GM12892 (cell line): Measurements from ENCODE around the gene APC2.
"Not testable (repeated sequence)": the region's sequence is repeated elsewhere in the genome, so short reads cannot be mapped to it uniquely, and the experiment has no call there.

Experiments
- DNase-seq: peaks from one replicate; pipeline ENCODE4 v3.0.0; 2011; ENCODE audit not compliant: insufficient read length
- FAIRE-seq: peaks from 2 replicates; lab custom pipeline; 2011; peaks lifted over from hg19 to GRCh38; lab: Jason Lieb, UNC
- POLR2A ChIP-seq: IDR thresholded peaks from 2 replicates; pipeline ENCODE4 v1.6.1; 2011; ENCODE audit warnings: low read depth, low read length, control low read depth
- POLR2AphosphoS5 ChIP-seq: IDR thresholded peaks from 2 replicates; pipeline ENCODE4 v1.6.1; 2011; ENCODE audit warnings: low read depth, low read length, control low read depth
- TAF1 ChIP-seq: IDR thresholded peaks from 2 replicates; pipeline ENCODE4 v1.6.1; 2011; ENCODE audit warnings: low read depth, mild to moderate bottlenecking, control low read depth, low read length, borderline replicate concordance

Gene APC2

GRCh38 chr19:1472231-1473084 is 22.5 kb downstream of the APC2 start:
- no peak for DNase-seq
- TF ChIP-seq TAF1 (no peak), POLR2A (no peak), POLR2AphosphoS5 (no peak)
- no peak for FAIRE-seq

- DNase-seq, result no peak
- no peak for TF ChIP-seq TAF1
- no peak for TF ChIP-seq POLR2A
- no peak for TF ChIP-seq POLR2AphosphoS5
- FAIRE-seq, result no peak
These were observed 23.3 kb downstream of the APC2 start for GRCh38 chr19:1473085-1473851.

GRCh38 chr19:1474011-1474764 is 24.3 kb downstream of the APC2 start:
- FAIRE-seq (no peak), DNase-seq (no peak)
- TF ChIP-seq TAF1 (no peak), POLR2A (no peak), POLR2AphosphoS5 (no peak)

GRCh38 chr19:1474765-1475351 is 24.9 kb downstream of the APC2 start:
- TF ChIP-seq POLR2A (no peak; the same call in 1 of the 2 replicates), POLR2AphosphoS5 (no peak), TAF1 (no peak)
- FAIRE-seq (no peak), DNase-seq (no peak)

GRCh38 chr19:1475751-1476437 is 26.0 kb downstream of the APC2 start:
- FAIRE-seq (no peak), DNase-seq (no peak)
- no peak for TF ChIP-seq POLR2A
- TF ChIP-seq TAF1, result no peak

- DNase-seq, FAIRE-seq: not testable (repeated sequence)
These were observed 27.1 kb downstream of the APC2 start for GRCh38 chr19:1477056-1477455.

- peak; percentile 99 for DNase-seq
- peak; percentile 99 for FAIRE-seq
- TF ChIP-seq POLR2AphosphoS5, result peak; percentile 80
- TF ChIP-seq TAF1, result peak; percentile 37; the same call in 1 of the 2 replicates
- TF ChIP-seq POLR2A, result peak; percentile 87; the same call in 1 of the 2 replicates
These were observed 29.2 kb downstream of the APC2 start, which contains the start of gene C19orf25 for GRCh38 chr19:1478934-1479707. C19orf25 (minus strand) TSS chr19:1479215; CDS start chr19:1478903, 312 bp downstream.

GRCh38 chr19:1481224-1481892 is 31.4 kb downstream of the APC2 start:
- no peak for DNase-seq
- TF ChIP-seq POLR2A, result no peak
- TF ChIP-seq TAF1, result no peak
- TF ChIP-seq POLR2AphosphoS5, result no peak
- FAIRE-seq, result no peak

- FAIRE-seq, result no peak
- DNase-seq, result no peak
- no peak for TF ChIP-seq POLR2A
- TF ChIP-seq TAF1, result no peak
- no peak for TF ChIP-seq POLR2AphosphoS5
These were observed 32.0 kb downstream of the APC2 start for GRCh38 chr19:1481893-1482360.
